Fibroblast of mammary gland (primary cell): ENCODE measurements around the gene ITFG1.

Experiments used
- DNase-seq: peaks from one replicate; pipeline ENCODE4 v3.0.0-alpha.2; 2010; ENCODE audit warnings: low read depth
- H3K4me3 ChIP-seq: 2 replicates; pipeline ENCODE4 v1.5.1; 2011; ENCODE audit warnings: low read depth, mild to moderate bottlenecking, low read length, moderate library complexity; ENCODE audit not compliant: control insufficient read depth
- TF ChIP-seq, protein P1 (sequence below): conservative IDR thresholded peaks from 2 replicates; pipeline ENCODE4 v1.5.1; 2011; ENCODE audit warnings: low read depth, low read length, inconsistent platforms; ENCODE audit not compliant: control insufficient read depth, insufficient read depth

ITFG1 gene

GRCh38 chr16:47311738-47312505, 148.9 kb downstream of the ITFG1 start:
- TF ChIP-seq, protein P1, sequence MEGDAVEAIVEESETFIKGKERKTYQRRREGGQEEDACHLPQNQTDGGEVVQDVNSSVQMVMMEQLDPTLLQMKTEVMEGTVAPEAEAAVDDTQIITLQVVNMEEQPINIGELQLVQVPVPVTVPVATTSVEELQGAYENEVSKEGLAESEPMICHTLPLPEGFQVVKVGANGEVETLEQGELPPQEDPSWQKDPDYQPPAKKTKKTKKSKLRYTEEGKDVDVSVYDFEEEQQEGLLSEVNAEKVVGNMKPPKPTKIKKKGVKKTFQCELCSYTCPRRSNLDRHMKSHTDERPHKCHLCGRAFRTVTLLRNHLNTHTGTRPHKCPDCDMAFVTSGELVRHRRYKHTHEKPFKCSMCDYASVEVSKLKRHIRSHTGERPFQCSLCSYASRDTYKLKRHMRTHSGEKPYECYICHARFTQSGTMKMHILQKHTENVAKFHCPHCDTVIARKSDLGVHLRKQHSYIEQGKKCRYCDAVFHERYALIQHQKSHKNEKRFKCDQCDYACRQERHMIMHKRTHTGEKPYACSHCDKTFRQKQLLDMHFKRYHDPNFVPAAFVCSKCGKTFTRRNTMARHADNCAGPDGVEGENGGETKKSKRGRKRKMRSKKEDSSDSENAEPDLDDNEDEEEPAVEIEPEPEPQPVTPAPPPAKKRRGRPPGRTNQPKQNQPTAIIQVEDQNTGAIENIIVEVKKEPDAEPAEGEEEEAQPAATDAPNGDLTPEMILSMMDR = no peak
- H3K4me3 ChIP-seq = no peak overlapping the region
- peak; percentile 13 for DNase-seq

DNA sequence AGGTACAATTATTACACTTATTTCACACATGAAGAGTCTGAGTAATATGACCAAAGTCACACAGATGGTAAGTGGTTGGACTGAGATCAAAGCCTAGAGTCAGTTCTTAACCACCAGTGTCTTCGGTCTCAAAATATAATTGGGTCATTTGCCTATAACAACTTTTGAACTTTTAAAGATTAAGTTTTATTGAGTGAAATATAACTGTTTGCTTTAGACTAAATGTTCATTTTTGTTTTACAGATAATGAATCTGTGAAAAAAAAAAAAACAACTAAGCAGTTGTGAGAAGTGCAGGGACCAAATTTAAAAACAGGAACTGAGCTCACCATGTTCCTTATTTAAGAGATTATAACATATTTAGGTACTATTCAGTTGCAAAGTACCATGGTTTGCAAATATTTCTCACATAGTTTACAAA, 150.1 kb downstream of the ITFG1 start:
- DNase-seq = no peak
- TF ChIP-seq, protein P1 = no peak
- H3K4me3 ChIP-seq = no peak overlapping the region

DNA sequence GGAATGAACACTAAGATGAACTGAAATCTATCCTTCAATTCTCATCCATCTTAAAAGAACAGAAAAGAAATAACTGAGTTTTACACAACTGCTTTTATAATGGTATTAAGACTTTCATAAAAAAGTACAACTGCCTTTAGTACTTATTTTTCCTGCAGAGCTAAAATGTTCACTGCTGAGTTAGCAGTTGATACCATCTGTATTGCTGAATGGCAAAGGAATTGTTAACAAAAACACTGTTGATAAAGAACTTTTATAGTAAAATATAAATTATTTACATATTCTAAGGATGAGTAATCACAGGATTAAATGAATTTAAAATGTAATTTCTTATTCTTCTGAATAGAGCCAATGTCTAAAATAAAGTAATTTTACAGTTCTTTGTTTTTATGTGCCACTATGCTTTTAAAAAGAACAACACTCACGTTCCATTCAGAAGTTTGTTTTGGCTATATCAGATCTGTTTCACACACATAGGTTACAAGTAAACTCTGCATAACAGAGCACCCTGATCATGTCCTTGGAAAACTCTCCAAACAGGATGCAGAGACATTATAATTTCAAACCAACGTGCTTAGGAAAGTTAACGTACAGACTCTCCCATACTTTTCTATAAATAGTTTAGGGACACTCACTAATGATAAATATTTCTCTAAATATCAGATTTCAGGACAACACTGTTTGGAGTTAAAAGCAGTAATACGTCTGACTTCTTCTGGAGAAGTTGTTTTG, 151.1 kb downstream of the ITFG1 start:
- no peak for DNase-seq
- H3K4me3 ChIP-seq = no peak overlapping the region
- TF ChIP-seq, protein P1 = no peak

DNA sequence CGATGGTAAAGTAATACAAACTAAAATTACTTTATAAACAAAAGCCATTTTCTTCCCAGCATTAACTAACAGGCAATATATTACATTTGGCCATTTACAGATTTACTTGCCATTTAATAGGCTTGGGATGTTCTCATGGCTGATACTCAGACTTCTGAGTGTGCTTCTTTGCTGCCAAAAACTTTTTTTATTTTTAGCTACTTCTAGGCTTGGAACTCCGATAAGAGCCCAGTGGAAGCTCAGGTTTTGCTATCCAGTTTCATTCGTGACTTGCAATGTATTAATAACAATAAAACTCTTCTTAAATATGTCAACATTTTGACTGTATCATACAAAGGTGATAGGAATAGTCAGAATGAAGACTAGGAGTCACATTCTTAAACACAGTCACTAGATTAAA, 152.3 kb downstream of the ITFG1 start:
- TF ChIP-seq, protein P1 = no peak
- no peak for DNase-seq
- H3K4me3 ChIP-seq = no peak overlapping the region

DNA sequence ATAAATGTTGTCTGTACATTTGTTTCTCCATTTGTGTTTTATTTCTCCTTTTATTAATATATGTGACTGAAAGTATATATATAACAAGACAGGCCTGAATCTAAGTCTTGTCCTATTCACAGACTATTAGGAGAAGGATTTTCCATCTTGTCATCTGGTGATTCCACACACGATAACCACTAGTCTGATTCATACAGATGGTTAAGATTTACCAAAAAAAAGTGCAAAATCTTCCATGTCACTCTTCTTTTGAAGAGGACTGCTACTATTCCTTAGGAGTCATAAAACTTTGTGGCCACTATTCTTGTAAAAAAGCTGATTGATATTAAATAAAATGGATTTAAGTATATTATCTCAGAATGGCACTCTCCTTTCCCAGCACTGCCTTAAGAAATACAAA, 156.3 kb downstream of the ITFG1 start:
- H3K4me3 ChIP-seq = no peak overlapping the region
- DNase-seq = no peak
- TF ChIP-seq, protein P1 = no peak

- no peak for DNase-seq
- TF ChIP-seq, protein P1 = no peak
- no peak overlapping the region for H3K4me3 ChIP-seq
Measured at GRCh38 chr16:47299587-47299986, 161.3 kb downstream of the ITFG1 start.
